DMS153 treated with DMSO at 0.1 percent for 48 hours (cell line): ENCODE measurements around the gene SMARCC2.
"Not testable (repeated sequence)": the region's sequence is repeated elsewhere in the genome, so short reads cannot be mapped to it uniquely, and the experiment has no call there.

Experiments used
- DNase-seq: peaks from one replicate; lab custom pipeline; 2025; ENCODE audit not compliant: unreplicated experiment; lab: John Stamatoyannopoulos, UW

The SMARCC2 gene

DNA sequence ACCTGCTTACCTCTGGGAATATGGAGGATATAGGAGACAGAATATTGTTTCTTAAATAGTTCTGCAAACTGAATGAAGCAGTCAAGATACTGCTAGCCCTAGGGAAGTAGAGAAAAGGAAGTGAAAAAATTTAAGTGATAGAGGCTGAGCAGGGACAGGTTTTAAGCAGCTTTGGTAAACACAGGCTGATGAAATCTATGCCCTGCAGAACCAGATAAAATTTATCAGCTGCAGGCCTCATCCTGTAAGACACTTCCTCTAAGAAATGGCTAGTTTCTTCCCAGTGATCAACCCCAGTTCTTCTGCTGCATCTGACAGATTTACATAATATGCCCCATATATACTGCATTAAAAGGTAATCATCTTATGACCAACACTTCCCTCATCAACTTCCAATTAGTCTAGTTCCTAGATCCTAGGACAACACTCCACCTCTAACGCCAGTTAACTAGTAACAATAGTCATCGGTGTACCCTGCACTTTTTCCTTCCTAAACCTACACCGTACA is 62.5 kb downstream of the SMARCC2 start:
- no peak for DNase-seq

DNA sequence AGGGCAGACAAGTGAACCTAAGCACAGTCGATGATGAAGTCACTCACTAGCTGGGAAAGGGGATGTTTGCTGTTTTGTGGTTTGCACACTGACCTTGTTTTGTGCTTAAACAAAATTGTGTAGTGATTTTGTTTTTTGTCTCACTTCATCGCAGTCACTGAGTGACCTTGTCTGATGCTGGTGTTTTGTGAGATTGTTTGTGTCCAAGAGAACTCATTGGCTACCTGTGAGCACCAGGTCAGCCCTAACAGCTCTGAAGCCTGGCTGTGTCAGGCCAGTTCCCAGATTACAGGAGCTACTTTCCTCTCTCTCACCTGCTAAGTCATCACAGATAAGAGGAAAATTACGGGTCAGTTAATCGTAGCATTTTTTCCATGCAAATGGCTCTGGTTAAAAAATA is 65.2 kb downstream of the SMARCC2 start:
- DNase-seq, result no peak

DNA sequence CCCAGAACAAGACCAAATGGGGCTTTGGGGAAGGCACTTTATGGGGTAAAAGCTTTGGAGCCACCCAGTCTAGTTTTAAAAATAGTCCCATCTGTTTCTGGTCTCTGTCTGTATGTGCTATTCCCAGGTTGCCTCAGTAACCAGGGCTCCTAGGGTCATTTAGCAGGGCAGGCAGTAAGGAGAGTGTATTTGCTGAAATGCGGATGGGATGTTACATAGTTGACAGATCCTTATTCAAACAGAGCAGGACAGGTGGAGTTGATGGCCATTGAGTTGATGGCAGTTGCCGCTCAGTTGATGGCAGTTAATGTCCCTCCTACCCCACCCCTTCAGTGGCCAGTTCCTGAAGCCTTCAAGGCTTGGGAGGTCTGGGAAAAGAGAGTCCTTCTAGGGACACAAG is 66.6 kb downstream of the SMARCC2 start:
- peak; percentile 59 for DNase-seq

DNA sequence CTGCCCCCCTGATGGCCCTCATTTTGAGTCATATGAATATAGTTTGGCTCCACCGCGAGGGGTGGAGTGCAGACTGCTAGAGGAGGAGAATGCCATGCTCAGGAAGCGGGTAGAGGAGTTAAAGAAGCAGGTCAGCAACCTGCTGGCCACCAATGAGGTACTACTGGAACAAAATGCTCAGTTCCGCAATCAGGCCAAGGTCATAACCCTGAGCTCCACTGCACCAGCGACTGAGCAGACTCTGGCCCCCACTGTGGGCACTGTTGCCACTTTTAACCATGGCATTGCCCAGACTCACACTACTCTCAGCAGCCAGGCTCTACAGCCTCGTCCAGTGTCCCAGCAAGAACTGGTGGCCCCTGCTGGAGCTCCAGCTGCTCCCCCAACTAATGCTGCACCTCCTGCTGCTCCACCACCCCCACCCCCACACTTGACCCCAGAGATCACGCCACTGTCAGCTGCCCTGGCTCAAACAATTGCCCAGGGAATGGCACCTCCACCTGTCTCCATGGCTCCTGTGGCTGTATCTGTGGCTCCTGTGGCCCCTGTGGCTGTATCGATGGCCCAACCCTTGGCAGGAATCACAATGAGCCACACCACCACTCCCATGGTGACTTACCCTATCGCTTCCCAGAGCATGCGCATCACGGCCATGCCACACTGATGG is 67.9 kb downstream of the SMARCC2 start:
- DNase-seq, result no peak

DNA sequence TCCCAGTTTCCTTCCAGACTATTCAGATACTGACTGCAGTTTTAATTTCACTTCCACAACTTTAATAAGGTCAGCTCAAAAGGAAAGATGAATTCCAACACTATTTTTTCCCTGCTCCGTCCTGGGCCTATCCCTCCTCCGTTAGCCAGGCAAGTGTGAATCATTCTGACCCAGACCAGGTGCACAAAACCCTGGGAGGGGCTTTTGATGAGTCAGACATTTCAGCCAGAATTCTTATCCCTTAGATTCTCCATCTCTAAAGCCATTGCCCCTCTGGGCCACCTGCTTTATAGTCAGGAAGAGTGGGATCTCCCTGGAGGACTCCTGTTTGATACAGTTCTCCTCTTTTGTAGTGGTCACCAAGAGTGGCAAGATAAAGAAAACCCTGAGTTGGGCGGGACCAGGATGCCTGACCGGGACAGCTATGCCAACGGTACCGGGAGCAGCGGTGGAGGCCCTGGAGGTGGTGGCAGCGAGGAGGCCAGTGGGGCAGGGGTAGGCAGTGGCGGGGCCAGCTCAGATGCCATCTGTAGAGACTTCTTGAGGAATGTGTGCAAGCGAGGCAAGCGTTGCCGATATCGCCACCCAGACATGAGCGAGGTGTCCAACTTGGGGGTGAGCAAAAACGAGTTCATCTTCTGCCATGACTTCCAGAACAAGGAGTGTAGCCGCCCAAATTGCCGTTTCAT is 69.0 kb downstream of the SMARCC2 start:
- DNase-seq, result no peak

DNA sequence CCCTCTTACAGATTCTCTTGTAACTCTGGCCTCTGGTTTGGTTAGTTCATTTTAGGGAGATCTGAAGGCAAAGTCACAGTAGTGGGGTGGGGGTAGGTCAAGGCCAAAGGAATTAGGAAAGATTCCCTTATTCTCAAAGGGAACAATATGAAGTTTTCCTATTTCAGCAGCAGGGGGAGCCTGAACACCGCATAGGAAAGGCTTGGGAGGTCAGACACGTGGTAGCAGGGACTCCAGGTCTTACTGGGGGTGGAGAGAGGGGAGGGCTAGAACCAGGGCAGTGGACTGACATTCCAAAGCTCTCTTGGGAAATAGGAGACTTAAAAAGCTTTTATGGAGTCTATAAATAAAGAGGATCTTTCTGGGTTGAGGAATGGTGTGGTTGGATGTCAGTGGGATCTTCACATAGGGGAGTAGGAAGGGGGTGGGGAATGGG is 69.9 kb downstream of the SMARCC2 start:
- peak; percentile 55 for DNase-seq

DNA sequence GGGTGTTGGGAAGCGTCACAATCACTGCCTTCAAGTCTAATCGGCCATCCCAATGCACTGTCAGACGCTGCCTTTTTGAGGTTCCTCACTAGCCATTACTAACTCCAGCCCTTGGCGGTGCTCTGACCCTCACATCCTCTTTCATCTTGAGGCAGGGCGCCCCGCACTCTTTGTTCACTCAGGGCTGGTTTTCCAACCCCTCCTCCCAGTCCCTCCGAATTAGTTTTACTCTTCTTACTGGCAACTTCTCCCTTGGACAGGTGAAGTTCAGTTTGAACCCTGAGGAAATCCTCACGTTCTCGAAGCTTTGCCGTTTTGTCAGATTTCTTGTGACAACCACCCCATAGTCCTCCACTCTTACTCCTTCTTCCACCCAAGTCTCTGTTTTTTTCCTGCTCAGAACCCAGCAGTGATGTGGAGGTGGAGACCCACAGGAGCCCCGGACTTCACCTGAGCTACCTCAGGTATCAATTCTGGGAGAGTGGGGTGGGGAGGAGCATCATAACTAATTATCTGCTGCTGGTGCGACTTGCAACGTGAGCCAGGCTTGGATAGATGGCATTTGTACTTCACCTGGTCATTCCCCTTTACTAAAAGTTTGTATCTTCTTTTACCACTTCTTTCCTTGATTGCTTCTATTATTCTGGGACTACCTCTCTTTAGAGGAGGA is 70.5 kb downstream of the SMARCC2 start:
- no peak for DNase-seq

DNA sequence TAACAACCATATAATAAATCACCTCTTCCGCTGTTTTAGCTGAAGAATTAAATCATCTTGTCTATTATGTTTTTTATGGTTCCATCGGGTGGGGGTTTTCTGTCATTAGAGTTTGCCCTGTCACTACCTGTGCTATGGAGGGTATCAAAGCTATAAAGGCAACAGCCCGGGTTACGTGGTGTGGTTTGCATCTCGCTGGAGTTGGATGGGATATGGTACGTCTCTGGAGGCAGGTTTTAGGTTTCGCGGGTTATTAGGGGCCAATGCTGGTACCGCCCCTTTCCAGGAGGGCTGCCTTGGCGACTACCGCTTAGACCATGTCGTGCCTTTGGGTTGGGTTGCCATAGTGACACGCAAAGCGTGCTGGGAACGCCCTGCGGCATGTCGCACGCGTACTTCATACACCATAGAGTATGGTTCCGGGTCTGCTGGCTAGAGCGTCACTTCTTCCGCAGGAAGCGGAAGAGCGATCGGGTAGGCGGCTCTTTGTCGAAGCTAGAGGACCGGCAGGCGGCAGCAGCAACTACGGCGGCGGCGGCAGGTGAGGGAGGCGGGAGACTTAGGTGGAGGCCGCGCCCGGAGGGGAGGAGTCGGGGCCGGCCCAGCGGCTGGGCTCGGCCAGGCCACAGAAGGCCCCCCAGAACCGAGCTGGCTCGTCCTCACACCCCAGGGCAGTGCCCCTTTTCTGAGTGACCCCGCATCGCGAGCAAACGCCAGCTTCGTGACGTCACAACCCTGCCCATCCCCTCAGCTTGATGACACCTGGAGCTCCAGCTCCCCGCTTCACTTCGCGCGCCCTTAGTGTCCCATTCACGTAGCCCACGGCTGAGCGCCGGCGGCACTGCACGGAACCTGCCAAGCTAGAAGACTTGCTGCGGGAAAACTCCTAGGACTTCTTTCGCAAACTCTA is 71.2 kb downstream of the SMARCC2 start, which contains the start of gene ZC3H10:
Gene ZC3H10, plus strand, starts transcription at position 489 of the 910 bp plus-strand sequence. CDS start 2,297 bp downstream, outside the sequence.
- peak; percentile 96 for DNase-seq

DNA sequence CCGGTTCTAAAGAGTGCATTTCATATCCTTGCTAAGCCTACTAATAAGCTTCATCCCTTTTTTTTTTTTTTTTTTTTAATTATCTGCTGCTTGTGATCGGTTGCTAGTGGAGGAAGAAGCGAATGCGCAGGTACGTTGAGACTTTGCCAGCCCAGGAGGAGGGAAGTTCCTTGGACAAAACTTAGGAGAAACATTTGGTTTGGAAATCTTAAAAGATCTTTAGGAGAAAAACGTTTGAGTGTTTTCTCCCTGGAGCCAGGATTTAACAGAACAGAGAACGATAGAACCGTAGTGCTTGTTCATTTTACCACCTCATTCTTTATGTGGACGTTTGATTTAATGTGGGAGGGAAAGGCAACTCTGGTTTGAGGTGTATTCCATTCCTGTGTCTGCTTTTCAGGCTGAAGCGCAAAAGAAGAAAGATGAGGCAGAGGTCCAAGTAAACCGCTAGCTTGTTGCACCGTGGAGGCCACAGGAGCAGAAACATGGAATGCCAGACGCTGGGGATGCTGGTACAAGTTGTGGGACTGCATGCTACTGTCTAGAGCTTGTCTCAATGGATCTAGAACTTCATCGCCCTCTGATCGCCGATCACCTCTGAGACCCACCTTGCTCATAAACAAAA is 72.1 kb downstream of the SMARCC2 start:
- DNase-seq, result not testable (repeated sequence)

DNA sequence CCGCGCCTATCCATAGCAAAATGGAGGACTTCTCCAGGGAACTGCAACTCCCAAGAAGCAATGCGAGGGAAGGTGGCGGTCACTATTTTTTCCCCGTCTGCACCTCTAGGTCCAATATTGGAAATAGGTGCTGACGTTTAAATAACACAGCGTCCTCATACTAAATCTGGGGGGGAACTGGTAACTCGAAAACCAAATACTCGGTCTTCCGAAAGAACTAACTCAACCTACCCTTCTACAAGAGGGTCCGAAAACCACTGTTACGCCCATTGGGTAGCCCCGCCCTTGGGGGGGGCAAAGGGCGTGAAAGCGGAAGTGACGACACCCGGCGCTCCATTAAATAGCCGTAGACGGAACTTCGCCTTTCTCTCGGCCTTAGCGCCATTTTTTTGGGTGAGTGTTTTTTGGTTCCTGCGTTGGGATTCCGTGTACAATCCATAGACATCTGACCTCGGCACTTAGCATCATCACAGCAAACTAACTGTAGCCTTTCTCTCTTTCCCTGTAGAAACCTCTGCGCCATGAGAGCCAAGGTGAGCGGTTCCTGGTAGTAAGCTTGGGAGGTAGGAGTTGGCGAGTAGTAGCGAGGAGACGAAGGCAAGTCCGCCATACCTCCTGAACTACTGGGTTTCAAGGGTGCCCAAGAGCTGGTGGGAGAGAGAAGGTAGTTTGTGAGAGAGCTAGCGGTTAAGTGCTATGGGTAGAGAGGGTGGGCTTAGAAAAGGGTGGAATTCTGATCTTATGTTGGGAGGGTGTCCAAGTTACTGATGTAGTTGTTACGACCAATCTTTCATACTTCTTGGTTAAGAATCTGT is 72.8 kb downstream of the SMARCC2 start, which contains the start of gene RPL41:
Gene RPL41, plus strand, starts transcription at position 367 of the 815 bp plus-strand sequence.
- DNase-seq, result peak; percentile 98

DNA sequence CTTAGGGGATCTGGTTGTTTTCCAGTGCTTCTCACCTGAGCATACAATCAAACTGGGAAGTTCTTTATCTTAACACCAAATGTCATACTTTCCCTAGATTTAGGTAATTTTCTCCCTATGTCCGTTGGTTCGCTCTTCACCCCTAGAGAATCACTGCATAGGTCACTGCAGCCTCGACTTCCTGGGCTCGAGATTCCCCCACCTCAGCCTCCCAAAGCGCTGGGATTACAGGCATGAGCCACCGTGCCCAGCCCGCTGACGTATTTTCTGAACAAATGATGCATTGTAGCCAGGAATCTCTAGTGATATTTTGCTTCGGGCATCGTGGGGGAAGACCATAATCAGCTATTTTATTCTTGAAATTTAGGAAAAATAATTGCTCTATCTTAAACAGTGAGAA is 74.0 kb downstream of the SMARCC2 start:
- DNase-seq, result no peak

DNA sequence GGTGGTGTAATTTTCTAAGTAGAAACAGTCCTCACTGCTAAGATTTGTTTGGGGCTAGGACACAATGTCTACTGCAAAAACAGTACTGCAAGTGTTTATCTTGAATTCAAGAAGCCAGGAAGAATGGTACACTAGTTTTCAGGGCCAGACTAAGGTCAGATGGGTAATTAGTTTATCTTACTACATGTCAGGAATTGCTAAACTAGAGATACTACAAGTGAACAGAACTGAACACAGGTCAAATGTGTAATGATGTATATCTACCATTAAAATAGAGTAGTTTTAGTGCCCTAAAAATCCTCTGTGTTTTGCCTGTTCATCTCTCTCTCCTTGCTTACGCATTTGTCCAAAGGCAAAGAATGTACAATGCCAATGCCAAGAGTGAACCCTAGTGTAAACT is 75.2 kb downstream of the SMARCC2 start:
- DNase-seq, result no peak
